HL-60 (cell line): ENCODE data around the gene PRSS8.

Experiments
- POLR2AphosphoS5 ChIP-seq: IDR thresholded peaks from 2 replicates; pipeline ENCODE4 v1.6.1; 2012; ENCODE audit warnings: low read depth
- SPI1 ChIP-seq: IDR thresholded peaks from 2 replicates; pipeline ENCODE4 v1.6.1; 2012; ENCODE audit warnings: low read depth, mild to moderate bottlenecking, borderline replicate concordance
- TF ChIP-seq, protein P1 (sequence below): IDR thresholded peaks from one replicate; pipeline ENCODE4 v1.5.1; 2011; ENCODE audit warnings: low read length, control low read depth, inconsistent platforms; ENCODE audit not compliant: insufficient read depth

DNA sequence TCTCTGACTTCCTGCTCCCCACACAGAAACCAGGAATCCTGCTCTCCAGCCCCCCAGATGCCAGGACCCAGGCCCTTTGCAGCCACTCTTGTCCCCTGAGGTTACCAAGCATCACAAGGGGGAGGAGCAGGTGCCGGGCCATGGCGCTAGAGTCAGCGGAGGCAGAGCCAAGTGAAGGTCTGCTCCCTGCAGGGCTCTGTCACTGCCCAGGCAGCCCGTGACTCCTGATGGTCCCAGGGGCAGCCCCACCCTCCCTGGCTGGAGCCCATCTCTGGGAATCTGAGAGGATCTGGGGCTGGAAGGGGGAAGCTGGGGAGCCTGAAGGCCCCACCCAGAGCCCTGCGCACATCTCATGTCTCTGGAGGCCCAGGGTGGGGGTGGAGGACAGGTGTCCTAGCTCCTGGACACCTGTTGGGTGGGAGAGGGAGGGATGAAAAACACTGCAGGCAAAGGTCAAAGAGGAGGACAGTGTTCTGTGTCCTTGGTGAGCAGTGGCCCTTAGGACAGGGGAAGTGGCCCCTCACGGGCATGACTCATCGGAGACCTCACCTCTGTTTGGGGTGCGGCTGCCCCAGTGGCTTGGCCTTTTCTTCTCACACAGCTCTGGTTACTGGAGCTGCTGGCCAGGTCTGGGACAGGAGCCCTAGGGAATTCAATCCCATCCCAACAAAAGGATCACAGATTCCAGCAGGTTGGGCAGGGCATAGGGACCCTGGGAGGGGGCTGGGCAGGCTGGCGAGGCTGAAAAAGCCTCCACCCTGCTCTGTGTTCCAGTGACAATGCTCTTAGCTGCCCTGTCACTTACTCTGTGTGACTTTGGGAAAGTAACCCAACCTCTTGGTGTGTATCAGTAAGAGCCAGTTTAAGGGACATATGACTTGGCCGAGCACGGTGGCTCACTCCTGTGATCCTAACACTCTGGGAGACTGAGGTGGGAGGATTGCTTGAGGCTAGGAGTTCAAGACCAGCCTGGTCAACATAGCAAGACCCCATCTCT lies 14.7 kb upstream of the PRSS8 start, which contains the start of gene PRSS36:
- TF ChIP-seq POLR2AphosphoS5 (no peak), SPI1 (no peak)
- TF ChIP-seq, protein P1, sequence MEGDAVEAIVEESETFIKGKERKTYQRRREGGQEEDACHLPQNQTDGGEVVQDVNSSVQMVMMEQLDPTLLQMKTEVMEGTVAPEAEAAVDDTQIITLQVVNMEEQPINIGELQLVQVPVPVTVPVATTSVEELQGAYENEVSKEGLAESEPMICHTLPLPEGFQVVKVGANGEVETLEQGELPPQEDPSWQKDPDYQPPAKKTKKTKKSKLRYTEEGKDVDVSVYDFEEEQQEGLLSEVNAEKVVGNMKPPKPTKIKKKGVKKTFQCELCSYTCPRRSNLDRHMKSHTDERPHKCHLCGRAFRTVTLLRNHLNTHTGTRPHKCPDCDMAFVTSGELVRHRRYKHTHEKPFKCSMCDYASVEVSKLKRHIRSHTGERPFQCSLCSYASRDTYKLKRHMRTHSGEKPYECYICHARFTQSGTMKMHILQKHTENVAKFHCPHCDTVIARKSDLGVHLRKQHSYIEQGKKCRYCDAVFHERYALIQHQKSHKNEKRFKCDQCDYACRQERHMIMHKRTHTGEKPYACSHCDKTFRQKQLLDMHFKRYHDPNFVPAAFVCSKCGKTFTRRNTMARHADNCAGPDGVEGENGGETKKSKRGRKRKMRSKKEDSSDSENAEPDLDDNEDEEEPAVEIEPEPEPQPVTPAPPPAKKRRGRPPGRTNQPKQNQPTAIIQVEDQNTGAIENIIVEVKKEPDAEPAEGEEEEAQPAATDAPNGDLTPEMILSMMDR, result no peak
